Measurements from ENCODE around the gene TBX4.
"Not testable (repeated sequence)": the region's sequence is repeated elsewhere in the genome, so short reads cannot be mapped to it uniquely, and the experiment has no call there.

The TBX4 gene

GRCh38 chr17:61483778-61484116, 31.5 kb downstream of the TBX4 start:
- DNase-seq (ENCODE audit: low read depth in 2 of 2) = no peak

- no peak for DNase-seq (ENCODE audit: low read depth in 2 of 2)
These were observed 32.0 kb downstream of the TBX4 start for GRCh38 chr17:61484174-61484573.

- no peak for DNase-seq (ENCODE audit: low read depth in 2 of 2)
These were observed 33.0 kb downstream of the TBX4 start for GRCh38 chr17:61485067-61485775.

DNA sequence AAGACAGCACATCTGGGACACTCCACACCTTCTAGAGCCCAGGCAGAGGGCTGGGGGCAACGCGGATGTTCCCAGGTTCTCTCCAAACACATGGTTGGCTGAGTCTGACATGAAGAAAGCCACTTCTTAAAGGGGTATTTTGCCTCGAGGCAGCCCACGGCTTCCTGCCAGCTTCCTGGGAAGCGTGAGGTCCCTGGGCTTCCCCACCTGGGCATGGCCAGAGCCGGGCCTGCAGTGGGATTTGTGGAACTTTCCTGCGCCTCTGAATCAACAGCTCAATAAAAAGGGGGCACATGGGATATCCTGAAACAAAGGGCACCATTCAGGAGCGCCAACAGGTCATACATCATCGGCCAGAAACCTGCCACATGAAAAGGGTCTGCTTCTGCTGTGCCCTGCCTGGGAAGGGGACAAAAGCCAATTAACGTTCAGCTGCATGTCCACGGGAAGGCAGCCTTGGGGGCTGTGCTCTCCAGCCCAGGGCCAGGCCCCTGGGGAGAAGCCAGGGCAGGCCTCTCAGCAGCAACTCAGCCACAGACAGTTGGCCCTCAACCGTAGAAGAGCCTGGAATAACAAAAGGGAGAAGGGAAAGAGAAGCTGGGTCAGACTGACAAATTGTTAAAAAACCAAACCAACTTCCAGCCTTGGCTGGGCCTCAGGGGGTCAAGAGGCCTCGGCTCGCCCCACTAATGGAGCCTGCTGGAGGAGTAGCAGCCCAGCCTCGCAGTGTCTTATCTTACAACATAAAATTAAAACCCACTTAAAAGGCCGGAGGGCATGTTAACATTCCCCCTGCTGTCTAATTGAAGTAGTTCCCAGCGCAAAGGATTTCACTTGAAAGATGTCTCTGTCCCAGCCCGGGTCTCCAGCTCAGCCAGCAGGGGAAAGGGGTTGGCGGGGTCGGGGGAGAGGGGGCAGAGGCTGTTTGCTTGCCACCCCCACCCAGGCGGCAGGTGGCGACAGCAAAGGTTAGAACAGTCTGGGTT, 34.2 kb downstream of the TBX4 start:
- DNase-seq (ENCODE audit: low read depth in 2 of 2) = no peak

GRCh38 chr17:61487161-61487988, 35.2 kb downstream of the TBX4 start:
- DNase-seq (ENCODE audit: low read depth in 2 of 2) = no peak

DNA sequence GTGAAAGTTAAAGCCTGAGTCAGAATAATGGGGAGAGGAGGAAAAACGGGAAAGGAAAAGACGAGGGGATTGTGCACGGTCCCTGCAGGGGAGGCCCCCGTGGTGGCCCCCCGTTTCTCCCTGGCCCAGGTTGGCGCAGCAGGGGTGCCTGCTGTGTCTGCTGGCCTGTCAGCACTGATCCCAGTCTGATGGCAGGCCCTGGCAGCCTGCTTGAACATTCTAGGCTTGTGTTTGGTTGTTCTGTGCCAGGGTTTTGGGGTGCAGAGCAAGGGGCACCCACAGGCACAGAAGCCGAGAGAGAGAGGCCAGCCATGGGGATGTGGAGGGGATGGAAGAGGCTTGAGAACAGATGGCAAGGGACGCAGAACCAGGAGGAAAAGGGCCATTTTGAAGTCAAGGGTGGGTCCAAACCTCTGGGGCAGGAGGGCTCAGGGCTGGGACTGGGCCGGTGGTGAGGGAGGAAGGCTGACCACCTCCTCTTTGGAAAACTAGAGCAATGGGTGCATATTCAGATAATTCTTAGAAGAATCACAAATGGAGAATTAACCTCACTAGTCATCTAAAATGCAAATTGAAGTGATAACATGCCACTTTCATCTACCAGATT, 35.9 kb downstream of the TBX4 start:
- no peak for DNase-seq (ENCODE audit: low read depth in 2 of 2)

GRCh38 chr17:61488878-61489718, 36.9 kb downstream of the TBX4 start:
- DNase-seq (ENCODE audit: low read depth in 2 of 2) = no peak

DNA sequence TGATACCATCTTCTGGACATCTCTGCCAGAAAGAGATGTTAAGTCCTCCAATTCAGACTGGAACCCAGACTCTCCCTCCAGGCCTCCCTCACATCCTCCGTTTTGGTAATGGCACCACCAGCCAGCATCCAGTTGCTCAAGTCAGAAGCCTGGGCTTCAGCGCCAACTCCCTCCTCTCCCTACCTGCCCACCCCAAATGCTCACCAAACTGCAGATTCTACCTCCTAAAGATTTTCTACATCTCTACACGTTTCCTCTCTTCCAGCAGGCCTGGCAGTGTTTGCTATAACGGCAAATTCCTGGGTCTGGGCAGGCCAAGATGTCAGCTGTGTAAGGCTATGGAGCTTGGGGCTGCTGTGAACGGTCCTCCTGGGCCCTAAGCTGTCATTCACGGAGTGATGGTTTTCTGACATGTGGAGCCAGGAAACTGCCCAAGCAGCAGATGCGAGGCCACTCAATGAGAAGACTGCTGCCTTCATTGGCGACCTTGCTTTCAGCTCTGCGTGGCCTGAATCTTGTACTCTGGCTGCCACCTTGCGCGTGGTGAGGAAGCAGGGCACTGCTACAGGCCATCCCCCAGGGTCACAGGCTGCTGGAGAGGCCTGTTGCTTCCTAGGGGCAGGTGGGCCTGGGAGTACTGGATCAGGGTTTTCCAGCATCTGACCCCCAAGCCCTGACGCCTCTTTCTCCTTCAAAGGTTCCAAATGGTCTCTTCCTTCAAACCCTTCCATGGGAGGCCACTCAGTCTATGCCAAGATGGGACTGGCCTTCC, 37.7 kb downstream of the TBX4 start:
- DNase-seq (ENCODE audit: low read depth in 2 of 2) = no peak

GRCh38 chr17:61490540-61490975, 38.3 kb downstream of the TBX4 start:
- DNase-seq (ENCODE audit: low read depth in 2 of 2) = no peak

- no peak for DNase-seq (ENCODE audit: low read depth in 2 of 2)
These were observed 39.8 kb downstream of the TBX4 start for GRCh38 chr17:61491981-61492380.

- DNase-seq (ENCODE audit: low read depth in 2 of 2) = no peak
These were observed 40.7 kb downstream of the TBX4 start for GRCh38 chr17:61492759-61493526.

- DNase-seq (ENCODE audit: low read depth in 2 of 2) = not testable (repeated sequence)
These were observed 41.7 kb downstream of the TBX4 start for GRCh38 chr17:61493830-61494324.

DNA sequence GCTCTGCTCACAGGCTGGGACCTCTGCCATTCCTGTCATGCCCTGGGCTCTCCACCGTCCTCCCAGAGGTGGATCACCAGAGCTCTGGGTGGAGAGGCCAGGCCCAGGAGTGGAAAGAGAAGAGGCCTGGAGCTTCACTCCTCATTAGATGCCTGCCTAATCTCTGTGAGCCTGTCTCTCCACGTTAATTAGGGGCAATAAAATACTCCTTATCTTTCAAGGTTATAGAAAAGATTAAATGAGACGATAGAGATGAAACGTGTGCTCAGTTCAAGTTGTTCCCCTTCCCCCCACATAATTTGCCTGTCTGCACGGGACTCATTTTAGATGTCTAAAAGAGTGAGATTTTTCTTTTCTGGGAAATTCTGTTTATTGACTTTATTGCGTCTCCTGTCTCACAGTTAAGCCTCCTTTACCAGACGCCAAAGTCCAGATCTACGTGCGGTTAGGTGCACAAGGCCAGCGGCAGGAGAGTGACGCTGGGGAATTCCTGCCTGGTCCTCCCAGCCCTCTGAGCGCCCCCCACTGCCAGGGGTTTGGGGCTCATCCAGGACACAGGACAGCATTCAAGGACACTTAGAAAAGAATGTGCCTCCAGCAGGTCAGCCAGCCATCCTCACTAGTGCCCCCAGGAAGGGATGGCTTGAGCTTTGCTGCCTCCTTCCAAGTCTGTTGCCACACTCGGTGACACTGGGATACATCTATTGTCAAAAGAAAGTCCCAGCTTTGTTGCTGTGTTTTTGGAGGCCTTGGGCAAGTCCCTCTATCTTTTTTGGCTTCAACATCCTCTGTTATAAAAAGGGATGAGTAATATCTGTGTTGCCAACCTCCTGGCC, 42.3 kb downstream of the TBX4 start:
- DNase-seq (ENCODE audit: low read depth in 2 of 2) = no peak

DNA sequence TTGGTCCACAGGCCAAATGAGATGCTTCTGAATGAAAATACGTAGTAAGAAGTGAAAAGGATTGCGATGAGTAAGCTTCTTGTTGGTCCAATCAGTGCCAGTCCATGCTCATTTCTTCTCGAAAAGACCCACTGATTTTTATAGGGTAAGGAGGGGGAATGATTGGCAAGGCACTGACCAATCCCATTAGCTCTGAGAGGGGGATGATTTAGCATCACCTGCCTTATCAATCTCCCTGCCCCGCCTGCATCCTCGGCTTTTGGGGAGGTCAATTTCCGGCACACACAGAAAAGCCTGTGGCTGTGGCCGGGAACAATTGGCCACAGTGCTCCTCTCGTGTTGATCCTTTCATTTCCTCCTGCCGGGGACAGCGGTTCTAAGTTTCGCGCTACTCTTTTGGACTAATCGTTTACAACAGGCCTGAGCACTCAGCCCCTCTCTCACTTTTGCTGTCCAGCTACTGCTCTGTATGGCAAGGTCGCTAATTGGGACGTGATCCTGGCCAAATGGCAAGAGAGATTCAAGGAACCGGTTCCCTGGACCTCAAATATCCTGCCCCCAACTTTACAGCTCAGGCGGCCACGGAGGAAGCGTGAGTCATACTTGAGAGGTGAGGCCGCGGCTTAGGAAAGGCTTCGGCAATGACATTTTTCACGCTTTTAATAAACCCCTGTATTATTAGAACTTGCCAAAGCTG, 43.1 kb downstream of the TBX4 start:
- no peak for DNase-seq (ENCODE audit: low read depth in 2 of 2)

DNA sequence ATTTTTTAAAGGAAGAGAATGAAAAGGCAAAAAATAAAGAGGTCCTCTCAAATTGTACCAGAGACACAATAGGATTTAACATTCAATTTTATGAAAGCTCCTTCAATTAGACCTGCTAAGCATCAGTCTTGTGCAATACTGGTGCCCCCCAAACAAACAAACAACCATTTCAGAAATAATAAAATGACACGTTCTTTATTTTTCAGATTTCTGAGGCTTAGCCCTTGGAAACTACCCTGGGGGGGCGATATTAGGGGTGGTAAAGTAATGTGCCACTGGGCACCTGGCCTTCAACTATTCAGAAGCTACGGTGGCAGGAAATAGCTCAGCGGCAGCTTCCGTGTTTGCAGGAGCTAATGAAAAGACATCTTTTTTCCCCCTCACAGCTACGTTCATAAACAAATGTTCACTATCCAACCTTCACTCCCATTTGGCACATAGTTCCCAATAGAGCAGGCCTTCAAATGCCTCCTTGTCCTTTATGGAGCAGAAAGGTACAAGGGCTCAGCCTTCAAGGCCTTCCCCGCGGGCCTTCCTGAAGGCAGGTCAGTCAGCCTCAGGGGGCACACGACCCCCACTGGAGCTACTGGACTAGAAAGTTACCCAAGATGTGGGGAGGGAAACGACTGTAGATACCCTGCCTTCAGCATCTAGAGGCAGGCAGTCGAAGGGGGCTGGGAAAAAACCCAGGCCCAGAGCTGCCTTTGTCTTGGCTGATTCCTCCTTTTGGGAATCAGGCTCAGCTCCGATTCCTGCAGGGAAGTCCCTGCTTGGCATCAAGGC, 44.1 kb downstream of the TBX4 start:
- DNase-seq (ENCODE audit: low read depth in 2 of 2) = no peak

GRCh38 chr17:61496957-61497653, 44.9 kb downstream of the TBX4 start:
- DNase-seq (ENCODE audit: low read depth in 2 of 2) = no peak

Measured in stimulated activated CD4-positive, alpha-beta T cell treated with anti-CD3 and anti-CD28 coated beads, Interleukin-4, amount 100 ng/mL, for 48 hours (primary cell).